Amniotic stem cell (primary cell): Measurements from ENCODE around the gene ATMIN.

Experiments
- DNase-seq: peaks from one replicate; lab custom pipeline; 2025; lab: John Stamatoyannopoulos, UW

Gene ATMIN, protein sequence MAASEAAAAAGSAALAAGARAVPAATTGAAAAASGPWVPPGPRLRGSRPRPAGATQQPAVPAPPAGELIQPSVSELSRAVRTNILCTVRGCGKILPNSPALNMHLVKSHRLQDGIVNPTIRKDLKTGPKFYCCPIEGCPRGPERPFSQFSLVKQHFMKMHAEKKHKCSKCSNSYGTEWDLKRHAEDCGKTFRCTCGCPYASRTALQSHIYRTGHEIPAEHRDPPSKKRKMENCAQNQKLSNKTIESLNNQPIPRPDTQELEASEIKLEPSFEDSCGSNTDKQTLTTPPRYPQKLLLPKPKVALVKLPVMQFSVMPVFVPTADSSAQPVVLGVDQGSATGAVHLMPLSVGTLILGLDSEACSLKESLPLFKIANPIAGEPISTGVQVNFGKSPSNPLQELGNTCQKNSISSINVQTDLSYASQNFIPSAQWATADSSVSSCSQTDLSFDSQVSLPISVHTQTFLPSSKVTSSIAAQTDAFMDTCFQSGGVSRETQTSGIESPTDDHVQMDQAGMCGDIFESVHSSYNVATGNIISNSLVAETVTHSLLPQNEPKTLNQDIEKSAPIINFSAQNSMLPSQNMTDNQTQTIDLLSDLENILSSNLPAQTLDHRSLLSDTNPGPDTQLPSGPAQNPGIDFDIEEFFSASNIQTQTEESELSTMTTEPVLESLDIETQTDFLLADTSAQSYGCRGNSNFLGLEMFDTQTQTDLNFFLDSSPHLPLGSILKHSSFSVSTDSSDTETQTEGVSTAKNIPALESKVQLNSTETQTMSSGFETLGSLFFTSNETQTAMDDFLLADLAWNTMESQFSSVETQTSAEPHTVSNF

DNA sequence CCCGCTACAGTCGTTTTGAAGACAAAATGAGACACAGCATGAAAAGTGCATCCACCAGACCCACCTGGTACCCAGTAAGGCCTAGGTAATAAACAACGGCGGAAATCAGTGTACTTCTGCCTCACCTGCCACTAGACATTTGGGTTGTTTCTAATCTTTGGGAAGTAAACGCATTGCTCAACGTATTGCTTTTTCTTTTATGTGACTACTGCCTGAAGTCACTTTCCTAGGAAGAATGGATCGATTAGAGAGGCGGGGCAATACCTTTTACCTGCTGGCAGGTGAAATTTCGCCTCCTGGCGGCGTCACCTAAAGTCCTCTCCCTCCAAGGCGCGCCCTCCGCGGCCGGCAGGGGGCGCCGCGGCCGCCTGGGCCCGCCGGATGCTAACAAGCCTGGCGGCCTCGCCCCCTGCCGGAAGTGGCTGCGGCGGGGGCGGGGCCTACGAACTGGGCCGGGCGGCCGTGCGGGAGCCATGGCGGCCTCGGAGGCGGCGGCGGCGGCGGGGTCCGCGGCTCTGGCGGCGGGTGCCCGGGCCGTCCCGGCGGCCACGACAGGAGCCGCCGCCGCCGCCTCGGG, at the start of gene ATMIN:
TSS of gene ATMIN (plus strand) at position 445 of the 577 bp plus-strand sequence. CDS start at position 474, 29 bp downstream.
- peak; percentile 64 for DNase-seq

DNA sequence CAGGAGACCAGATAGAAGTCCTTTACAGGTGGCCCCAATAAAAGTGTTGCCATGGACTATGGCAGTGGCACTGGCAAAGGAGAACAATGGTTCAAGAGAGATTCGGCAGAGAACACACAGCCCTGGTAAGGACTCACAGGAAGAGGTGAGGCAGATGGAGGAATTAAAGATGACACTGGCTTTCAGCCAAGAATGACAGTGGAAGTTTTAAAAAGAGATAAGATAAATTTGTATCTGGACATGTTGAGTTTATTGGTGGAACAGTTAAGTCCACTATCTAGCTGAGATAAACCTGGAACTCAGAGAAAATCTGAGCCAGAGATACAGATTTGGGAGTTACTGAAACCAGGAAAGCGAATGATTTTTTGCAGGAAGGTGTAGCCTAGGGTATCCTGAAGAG, 49.1 kb upstream of the ATMIN start:
- DNase-seq, result no peak

DNA sequence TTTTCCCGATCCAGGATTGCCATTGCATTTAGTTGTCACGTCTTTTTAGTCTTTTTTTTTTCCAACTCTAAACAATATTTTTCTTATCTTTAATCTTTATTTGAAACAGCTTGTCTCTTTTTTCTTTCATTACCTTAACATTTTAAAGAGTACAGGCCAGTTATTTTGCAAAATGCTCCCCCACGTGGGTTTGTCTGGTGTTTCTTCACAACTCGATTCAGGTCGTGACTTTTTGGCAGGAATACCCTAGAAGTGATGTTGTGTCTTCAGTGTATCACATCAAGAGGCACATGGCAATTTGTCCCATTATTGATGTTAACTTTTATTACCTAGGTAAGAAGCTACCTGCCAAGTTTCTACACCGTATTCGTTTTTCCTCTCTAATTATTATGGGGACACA, 46.9 kb upstream of the ATMIN start:
- DNase-seq, result no peak

DNA sequence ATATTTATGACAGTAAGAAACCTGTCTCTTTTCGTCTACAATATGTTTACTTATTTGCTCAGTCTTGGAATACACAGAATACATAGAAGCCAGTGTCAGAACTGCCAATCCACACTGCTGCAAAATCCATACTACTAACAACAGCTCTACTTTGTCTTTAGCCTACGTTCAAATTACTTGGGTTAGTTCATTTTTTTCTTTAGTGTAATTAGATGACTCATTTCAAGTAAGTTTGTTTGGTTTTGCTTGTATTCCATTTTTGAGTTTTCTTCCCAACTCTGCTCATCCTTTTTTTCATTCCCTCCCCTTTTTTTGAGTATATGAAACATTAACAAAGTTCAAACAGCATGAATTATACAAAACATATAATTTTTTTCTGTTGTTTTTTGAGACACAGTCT, 45.8 kb upstream of the ATMIN start:
- DNase-seq, result no peak

DNA sequence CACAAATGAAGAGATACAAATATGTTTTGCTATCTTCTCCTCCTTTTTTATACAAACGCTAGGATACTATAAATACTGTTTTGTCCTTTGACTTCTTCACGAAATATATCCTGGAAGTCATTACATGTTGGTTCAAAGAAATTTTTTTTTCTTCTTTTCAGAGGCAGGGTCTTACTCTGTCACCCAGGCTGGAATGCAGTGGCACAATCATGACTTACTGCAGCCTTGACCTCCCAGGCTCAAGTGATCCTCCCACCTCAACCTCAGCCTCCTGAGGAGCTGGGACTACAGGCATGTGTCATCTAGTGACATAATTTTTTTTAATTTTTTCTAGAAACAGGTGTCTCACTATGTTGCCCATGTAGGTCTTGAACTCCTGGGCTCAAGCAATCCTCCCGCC, 45.1 kb upstream of the ATMIN start:
- DNase-seq, result no peak

DNA sequence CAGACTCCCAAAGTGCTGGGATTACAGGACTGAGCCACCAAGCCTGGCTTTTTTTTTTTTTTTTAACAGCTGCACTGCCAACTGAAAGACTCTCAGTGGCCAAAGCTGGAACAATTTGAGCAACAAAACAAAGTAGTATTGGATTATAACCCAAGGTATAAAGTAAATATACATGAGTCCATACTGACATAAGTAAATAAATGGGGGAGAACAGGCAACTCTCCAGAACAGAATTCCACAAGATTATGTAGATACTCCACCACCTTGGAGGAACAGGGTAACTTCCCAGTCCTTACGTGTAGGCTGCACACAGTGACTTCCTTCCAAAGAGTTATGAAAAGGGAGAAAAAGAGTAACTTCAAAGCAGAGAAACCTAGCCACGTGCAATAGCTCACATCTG, 44.7 kb upstream of the ATMIN start:
- DNase-seq, result no peak

DNA sequence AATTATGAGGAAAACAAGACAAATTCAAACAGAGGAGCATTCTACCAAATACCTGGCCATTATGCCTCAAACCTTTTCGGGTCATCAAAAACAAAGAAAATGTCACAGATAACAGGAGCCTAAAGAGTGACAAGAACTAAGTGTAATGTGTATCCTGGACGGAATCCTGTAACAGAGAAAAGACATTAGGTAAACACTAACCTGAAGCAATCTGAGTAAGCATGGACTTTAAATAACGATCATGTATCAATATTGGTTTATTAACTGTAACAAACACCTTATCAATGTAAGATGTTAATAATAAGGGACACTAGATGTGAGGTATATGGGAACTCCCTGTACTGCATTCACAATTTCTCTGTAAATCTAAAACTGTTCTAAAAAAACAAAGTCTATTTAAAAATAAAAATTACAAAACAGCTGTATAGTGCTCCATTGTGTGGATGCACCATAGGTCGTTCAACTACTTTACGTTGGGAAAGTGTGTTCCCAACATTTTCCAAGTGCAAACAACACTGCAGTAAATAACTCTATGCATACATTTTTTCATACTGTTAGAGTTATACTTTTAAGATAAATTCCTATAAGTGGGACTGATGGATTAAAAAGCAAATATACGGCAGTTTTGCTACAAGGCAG, 43.7 kb upstream of the ATMIN start:
- no peak for DNase-seq

DNA sequence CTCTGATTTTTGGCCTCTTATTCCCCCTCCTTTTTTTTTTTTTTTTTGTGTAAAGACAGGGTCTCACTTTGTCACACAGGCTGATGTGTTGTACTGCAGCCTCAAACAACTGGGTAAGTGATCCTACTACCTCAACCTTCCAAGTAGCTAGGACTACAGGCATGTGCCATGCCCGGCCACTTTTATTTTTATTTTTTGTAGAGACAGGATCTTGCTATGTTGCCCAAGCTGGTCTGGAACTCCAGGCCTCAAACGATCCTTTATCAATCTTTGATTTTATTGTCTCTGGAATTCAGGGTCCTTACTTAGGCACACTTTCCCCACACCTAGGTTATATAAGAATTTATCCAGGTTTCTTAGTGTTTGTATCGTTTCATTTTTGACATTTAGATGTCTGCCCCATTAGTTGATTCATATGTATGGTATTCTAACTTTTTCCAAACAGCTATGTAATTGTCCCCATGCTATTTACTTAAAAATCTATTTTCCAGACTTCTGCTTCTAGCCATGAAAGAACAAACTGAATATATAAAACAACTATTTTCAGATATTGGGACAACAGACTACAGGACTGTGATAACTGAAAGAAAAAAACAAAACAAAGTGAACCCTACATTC, 42.9 kb upstream of the ATMIN start:
- no peak for DNase-seq

DNA sequence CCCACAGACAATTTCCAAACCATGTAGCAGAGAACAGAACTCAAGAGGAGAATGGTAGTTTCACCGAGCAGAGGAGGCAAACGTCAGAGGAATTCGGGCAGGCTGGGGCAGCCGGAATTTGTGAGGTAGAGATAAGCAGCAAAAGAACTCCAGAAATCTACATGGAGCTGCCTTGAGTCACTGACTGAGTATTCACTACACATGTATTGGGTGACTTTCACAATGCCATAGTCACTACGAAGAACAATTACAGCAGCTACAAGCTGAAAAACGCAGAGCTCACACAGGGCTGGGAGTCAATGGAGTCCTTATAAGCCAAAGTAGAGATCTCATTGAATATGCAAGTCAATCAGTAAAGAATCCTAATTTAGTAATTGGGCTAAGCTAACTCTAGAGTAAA, 42.3 kb upstream of the ATMIN start:
- peak; percentile 76 for DNase-seq

DNA sequence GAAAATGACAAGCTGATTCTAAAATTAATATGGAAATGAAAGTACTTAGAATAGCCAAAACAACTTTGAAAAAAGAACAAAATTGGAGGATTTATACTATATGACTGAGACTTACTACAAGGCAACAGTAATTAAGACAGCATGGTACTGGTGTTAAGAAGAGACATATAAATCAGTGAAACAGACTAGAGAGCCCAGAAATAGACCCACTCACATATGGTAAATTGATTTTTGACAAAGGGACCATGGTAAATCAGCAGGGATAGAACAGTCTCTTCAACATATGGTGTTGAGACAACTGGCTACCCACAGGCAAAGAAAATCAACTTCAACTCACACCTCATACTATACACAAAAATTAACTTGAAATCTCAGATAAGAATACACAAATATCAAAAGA, 41.8 kb upstream of the ATMIN start:
- DNase-seq, result no peak

DNA sequence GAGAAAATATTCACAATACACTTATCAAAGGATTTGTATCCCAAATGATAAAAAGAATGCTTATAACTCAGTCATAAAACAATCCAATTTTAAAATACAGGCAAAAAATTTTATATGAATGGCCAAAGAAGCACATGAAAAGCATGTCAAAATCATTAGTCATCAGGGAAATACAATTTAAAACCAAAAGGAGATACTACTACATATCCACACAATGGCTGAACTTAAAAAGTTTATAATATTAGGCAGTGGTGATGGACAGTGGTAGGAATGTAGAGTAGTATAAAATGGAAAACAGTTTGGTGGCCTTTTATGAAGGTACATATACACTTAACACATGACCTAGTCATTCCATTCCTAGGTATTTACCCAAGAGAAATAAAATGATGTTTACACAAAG, 41.2 kb upstream of the ATMIN start:
- no peak for DNase-seq

DNA sequence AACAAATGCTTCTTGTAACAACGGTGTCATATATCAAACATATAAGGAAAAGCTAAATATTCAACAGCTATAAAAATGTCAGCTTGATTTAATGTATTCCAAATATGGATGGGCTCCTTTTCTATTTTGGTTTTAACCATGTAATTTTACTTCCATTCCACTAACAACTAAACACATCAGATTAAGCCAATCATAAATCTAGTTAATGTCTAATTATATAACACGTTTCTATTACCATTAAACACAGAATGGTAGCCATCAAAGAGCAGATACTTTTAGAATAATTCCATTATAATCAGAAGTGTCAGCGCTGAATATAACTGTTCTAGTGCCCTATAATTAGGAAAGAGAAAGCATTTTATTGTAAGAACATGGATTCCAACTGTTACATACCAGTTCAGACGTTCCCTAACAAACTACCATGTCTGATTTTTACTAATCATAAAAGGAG, 38.9 kb upstream of the ATMIN start:
- DNase-seq, result no peak

DNA sequence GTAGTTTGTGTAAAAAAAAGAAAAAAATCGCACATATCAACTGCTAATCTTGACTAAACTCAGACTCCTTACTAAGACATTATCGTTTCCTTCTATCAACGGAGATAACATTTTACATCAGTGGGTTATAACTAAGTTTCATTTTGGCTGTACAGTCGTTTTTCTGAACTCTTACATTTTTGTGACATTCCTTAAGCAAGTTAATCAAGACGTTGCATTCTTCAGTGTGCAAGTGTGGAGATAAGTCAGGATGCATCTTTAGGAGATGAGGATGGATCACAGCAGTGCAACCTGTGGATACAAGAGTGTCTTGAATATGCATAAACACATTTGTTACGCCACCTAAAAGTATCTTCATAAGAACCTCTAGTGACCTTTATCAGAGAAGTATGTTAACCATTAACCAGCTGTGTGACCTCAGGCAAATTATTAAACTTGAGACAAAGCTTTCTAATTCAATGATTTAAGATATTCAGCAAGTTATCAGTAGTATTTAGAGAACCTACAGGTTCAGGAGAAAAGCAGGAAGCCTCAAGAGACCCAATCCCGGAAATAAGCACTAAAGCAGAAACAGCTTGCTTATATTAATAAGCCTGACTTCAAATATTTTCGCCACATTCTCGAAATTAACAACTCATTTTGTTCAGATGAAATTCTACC, 38.4 kb upstream of the ATMIN start:
- no peak for DNase-seq

DNA sequence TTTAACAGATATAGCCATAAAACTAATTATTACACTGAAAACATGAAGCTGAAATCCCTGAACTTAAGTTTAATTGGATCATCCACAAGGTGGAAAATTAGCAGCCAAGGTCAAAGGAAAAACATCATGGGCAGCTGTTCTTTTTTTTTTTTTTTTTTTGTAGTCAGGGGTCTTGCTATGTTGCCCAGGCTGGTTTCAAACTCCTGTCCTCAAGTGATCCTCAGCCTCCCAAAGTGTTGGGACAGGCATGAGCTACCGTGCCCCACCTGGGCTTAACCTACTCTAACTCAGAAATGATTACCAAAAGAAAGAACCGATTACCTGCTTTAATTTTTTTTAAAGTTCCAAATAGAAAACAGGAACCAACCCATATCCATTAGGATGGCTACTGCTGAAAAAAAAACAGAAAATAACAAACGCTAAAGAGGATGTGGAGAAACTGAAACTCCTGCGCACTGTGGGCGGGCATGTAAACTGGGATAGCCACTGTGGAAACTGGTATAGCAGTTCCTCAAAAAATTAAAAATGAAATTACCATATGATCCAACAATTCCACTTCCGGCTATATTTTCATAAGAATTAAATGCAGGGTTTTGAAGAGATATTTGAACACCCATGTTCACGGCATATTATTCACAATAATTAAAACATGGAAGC, 37.5 kb upstream of the ATMIN start:
- DNase-seq, result no peak

DNA sequence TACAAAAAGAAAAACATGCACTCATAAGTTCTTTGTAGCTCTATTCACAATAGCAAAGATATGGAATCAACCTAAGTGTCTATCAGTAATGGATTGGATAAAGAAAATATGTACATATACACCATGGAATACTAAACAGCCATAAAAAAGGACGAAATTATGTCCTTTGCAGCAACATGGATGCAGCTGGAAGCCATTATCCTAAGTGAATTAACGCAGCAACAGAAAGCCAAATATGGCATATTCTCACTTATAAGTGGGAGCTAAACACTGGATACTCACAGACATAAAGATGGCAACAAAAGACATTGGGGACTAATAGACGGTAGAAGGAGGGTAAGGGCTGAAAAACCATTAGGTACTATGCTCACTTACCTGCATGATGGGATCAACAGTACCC, 34.8 kb upstream of the ATMIN start:
- no peak for DNase-seq

DNA sequence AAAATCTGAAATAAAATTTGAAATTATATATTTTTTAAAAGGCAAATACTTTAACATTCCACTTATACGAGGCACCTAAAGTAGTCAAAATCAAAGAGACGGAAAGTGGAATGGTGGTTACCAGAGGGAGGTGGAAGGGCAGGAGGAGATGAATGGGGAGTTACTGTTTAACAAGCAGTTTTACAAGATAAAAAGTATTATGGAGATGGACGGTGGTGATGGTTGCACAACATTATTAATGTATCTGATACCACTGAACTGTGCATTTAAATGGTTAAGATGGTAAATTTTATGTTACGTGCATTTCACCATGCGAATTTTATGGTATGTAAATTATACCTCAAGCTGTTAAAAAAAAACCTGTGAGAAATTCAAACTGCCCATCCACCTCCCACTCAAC, 34.3 kb upstream of the ATMIN start:
- DNase-seq, result no peak

DNA sequence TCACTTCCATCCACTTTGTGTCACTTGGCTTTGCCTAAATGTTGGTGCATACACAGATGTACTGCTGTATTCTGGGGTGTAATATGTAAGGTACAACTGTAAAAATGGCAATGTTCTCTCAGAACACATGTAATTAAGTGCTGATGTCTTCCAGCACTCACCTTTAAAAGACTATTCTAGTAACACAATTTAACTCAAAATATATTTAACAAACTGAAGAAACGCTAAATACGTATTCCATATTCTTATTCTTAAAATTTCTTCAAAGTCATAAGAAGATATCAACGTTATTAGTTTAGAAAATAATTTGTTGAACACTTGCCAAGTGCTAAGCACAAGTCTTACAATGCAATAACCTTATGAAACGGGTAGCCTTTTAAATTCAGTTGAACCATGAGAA, 32.6 kb upstream of the ATMIN start:
- no peak for DNase-seq

DNA sequence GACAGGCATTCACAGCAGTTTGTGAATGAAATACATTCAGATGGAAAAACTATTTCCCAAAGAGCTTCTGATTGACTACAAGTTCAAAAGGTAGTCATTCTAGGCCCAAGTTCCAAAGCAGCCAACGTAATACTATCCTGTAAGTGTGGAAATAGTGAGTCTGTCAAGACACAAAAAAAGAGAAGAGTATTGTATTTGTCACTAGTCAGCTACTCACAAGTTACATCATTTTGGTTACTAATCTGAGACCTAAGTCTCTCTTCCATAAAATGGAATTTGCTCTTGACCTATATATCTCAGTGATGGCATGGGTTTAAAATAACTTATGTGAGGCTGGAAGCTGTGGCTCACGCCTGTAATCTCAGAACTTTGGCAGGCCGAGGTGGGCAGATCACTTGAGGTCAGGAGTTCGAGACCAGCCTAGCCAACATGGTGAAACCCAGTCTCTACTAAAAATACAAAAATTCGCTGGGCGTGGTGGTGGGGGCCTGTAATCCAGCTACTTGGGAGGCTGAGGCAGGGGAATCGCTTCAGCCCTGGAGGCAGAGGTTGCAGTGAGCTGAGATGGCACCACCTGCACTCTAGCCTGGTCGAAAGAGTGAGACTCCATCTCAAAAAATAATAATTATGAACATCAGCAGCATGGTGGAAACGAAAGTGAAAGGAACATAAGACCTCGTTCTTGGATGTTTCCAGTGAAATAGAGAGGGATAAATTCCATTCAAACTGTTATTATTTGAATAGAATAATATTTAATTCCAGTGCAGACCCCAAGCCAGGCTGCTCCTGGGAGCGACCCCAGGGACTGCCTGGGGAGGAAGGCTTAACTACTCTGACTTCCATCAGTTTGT, 31.8 kb upstream of the ATMIN start:
- no peak for DNase-seq

DNA sequence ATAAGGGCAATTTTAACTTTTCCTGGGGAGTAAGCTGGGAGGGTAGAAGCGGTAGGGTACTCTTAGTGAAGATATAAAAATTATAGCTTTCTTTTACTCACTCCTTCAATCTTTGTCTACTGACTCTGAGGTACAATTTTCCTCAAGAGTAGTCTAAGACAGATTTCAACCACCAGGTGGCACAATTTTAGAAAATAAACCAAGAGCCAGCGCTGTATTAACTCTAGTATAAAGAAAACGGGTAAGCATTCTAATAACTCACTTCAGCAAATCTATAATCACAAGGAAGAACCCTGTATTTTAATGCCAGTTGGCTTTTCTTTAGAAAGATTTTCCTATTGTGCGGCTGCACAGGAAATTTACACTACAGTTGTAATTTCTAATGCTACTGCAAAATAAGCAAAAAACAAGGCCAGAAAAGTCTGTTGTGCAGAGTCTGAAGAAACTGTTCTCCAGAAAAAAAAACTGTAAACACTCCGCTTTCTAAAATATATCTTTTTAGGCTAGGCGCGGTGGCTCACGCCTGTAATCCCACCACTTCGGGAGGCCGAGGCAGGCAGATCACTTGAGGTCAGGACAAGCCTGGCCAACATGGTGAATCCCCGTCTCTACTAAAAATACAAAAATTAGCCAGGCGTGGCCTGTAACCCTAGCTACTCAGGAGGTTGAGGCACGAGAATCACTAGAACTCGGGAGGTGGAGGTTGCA, 30.8 kb upstream of the ATMIN start:
- DNase-seq, result peak; percentile 40
